ENCODE data around the gene BTNL3. TPM values are rescaled to one million over a fixed set of nuclear protein-coding genes. Genes with fewer than 3 reads are reported as not detected.

BTNL3 gene
- total RNA-seq (10 to 100 TPM in 1 of 5 donors, 1 to 10 TPM in 1, under 1 TPM in 1, not detected in 2; 0.58 to 10.5 (median 2.2) TPM), polyA plus RNA-seq (under 1 TPM; 0.31 to 0.61 (median 0.33) TPM)
- long read RNA-seq, donor 1: 0 reads
- long read RNA-seq, donor 2: 0 reads
- long read RNA-seq, donor 3: 0 reads
- long read RNA-seq, donor 4: 0 reads
- long read RNA-seq, donor 5: 0 reads
- long read RNA-seq, donor 6: 0 reads
- long read RNA-seq, donor 7, partial matches to known transcripts: 0 of 1 reads
- long read RNA-seq, donor 7, other reads (novel, unspliced or antisense): 0 of 1 reads
- long read RNA-seq, donor 8: 0 reads
- long read RNA-seq, donor 9: 0 reads
- long read RNA-seq, donor 10, partial matches to known transcripts: 0 of 3 reads
- long read RNA-seq, donor 10, other reads (novel, unspliced or antisense): 0 of 3 reads

- no peaks in the 10 kb centered on the region for H3K36me3 ChIP-seq
- H3K27ac ChIP-seq: no peak within 1 kb of the TSS
- TF ChIP-seq POLR2AphosphoS5 (IDR thresholded peaks at IDR 0.05) (no peak), EP300 (IDR thresholded peaks at IDR 0.05) (no peak), CTCF (IDR thresholded peaks at IDR 0.05) (no peak), POLR2A (IDR thresholded peaks at IDR 0.05) (no peak)
- 85 to 92% (median 88%) methylated on average over 5 of the region's 5 CpGs for WGBS, 5 donors
- no peaks in the 10 kb centered on the region for H3K4me1 ChIP-seq
- H3K9me3 ChIP-seq: no peaks in the 10 kb centered on the region
- intact Hi-C loops (cut with DNase I; ENCODE audit: low total_unique reads): no loop called here
- no peak for DNase-seq
- no peaks in the 10 kb centered on the region for H3K27me3 ChIP-seq
- H3K4me3 ChIP-seq: no peak within 1 kb of the TSS
Measured at GRCh38 chr5:180988592-180988991, at the start of gene BTNL3. Gene BTNL3 (plus strand): TSS chr5:180988846. CDS start chr5:180989029, 183 bp downstream.

GRCh38 chr5:180950291-180950949 lies 38.2 kb upstream of the BTNL3 start:
- H3K36me3 ChIP-seq: no peaks in the 10 kb centered on the region
- no peaks in the 10 kb centered on the region for H3K9me3 ChIP-seq
- TF ChIP-seq CTCF (IDR thresholded peaks at IDR 0.05) (no peak), POLR2A (IDR thresholded peaks at IDR 0.05) (no peak), EP300 (IDR thresholded peaks at IDR 0.05) (no peak), POLR2AphosphoS5 (IDR thresholded peaks at IDR 0.05) (no peak)
- no peak overlapping the region for H3K4me3 ChIP-seq
- peaks cover 0 to 9% (median 4%) of the 10 kb centered on the region in 4 donors for H3K4me1 ChIP-seq
- 72 to 83% (median 81%) methylated on average over 6 of the region's 6 CpGs for WGBS, 5 donors
- no peak for DNase-seq
- no peaks in the 10 kb centered on the region for H3K27me3 ChIP-seq
- intact Hi-C loops (cut with DNase I; ENCODE audit: low total_unique reads): no loop called here
- no peak overlapping the region for H3K27ac ChIP-seq

GRCh38 chr5:180959661-180960060 lies 29.0 kb upstream of the BTNL3 start:
- H3K4me1 ChIP-seq: no peaks in the 10 kb centered on the region
- 74 to 93% (median 82%) methylated on average over 2 to 5 of the region's 5 CpGs for WGBS, 5 donors
- H3K4me3 ChIP-seq: no peak overlapping the region
- H3K36me3 ChIP-seq: no peaks in the 10 kb centered on the region
- intact Hi-C loops (cut with DNase I; ENCODE audit: low total_unique reads): no loop called here
- peaks cover 0 to 7% (median 0%) of the 10 kb centered on the region in 3 donors for H3K27me3 ChIP-seq
- no peak overlapping the region for H3K27ac ChIP-seq
- TF ChIP-seq POLR2AphosphoS5 (IDR thresholded peaks at IDR 0.05) (no peak), EP300 (IDR thresholded peaks at IDR 0.05) (no peak), CTCF (IDR thresholded peaks at IDR 0.05) (no peak), POLR2A (IDR thresholded peaks at IDR 0.05) (no peak)
- DNase-seq: no peak
- H3K9me3 ChIP-seq: no peaks in the 10 kb centered on the region

GRCh38 chr5:180960209-180960608 lies 28.4 kb upstream of the BTNL3 start:
- 49 to 82% (median 78%) methylated on average over 3 of the region's 3 CpGs for WGBS, 5 donors
- DNase-seq: no peak
- Histone ChIP-seq H3K27me3 (peaks cover 0 to 7% (median 0%) of the 10 kb centered on the region in 3 donors), H3K27ac (no peak overlapping the region), H3K36me3 (no peaks in the 10 kb centered on the region), H3K4me3 (no peak overlapping the region), H3K4me1 (no peaks in the 10 kb centered on the region), H3K9me3 (no peaks in the 10 kb centered on the region)
- intact Hi-C loops (cut with DNase I; ENCODE audit: low total_unique reads): no loop called here
- TF ChIP-seq EP300 (IDR thresholded peaks at IDR 0.05) (no peak), CTCF (IDR thresholded peaks at IDR 0.05) (no peak), POLR2AphosphoS5 (IDR thresholded peaks at IDR 0.05) (no peak), POLR2A (IDR thresholded peaks at IDR 0.05) (no peak)

Measured in stomach (tissue), 19 donors.